Measurements from ENCODE around the gene RNPEPL1.

Gene RNPEPL1

DNA sequence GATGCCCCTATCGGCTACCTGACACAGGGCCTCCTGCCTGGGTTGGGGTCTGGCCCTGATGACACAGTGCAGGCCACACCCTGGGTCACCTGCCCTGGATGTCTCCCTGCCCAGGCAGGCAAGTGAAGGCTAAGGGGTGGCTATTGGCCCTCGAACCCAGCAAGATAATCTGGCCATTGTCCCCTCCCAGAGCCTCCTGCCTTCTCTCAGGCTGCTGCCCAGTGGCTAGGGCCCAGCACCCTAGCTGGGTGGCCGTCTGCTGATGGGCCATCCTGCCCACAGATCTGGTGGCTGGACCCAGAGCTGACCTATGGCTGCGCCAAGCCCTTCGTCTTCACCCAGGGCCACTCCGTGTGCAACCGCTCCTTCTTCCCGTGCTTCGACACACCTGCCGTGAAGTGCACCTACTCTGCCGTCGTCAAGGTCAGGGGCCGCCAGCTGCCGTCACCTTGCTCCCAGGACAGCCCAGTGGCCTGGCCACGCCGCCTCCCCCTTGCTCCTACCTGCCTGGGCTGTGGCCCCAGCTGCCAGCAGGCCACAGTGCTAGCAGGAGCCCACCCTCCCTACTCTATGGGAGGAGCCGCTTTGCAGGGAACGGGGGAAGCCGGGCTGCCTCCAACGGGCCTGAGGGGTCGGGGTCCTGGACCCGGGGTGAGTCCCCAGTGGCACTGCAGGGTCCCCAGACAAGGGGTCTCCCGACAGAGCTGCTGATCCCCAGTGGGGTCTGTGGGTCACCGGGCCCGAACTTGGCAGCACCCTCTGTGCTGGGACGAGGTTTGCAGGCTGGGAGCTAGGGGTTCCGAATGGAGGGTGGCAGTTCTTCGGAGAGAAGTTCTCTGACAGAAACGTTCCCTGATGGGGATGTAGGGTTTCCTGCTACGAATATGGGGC is 4.1 kb downstream of the RNPEPL1 start:
- ATAC-seq (replicated peaks): no peak
- peak overlapping the region in 1 of 2 donors; percentile 86 for H3K4me3 Mint-ChIP-seq

DNA sequence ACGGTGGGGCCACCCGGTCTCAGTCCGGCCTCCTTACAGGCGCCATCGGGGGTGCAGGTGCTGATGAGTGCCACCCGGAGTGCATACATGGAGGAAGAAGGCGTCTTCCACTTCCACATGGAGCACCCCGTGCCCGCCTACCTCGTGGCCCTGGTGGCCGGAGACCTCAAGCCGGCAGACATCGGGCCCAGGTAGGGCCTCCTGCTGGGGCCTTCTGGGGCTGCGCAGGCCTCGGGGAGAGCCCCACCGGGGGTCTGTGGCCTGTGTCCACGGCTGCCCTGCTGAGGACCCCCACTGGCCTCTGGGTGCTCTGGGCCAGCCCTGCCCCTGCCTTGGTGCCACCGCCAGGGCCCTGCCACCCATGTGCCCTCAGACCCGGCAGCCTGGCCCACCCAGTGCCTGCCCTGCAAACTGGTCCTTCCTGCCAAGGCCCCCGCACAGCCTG is 4.8 kb downstream of the RNPEPL1 start:
- H3K9me3 Mint-ChIP-seq: no peaks in the 10 kb centered on the region
- no peak overlapping the region for H3K4me3 Mint-ChIP-seq
- no peaks in the 10 kb centered on the region for H3K27me3 Mint-ChIP-seq
- peaks cover 15% of the 10 kb centered on the region for H3K36me3 Mint-ChIP-seq (ENCODE audit: insufficient read depth)
- DNase-seq (no peak), ATAC-seq (replicated peaks) (no peak)
- H3K27ac Mint-ChIP-seq: no peak overlapping the region
- peaks cover 26 to 30% of the 10 kb centered on the region in 2 donors for H3K4me1 Mint-ChIP-seq (ENCODE audit: low read depth in 2 of 2)

More for the DNA sequence above, 4.1 kb downstream of the RNPEPL1 start:
- Mint-ChIP-seq H3K9me3 (no peaks in the 10 kb centered on the region), H3K36me3 (ENCODE audit: insufficient read depth) (peaks cover 16% of the 10 kb centered on the region), H3K27ac (peak overlapping the region; percentile 25 to 41), H3K27me3 (no peaks in the 10 kb centered on the region), H3K4me1 (ENCODE audit: low read depth in 2 of 2) (peaks cover 32 to 35% of the 10 kb centered on the region in 2 donors)
- DNase-seq: no peak

DNA sequence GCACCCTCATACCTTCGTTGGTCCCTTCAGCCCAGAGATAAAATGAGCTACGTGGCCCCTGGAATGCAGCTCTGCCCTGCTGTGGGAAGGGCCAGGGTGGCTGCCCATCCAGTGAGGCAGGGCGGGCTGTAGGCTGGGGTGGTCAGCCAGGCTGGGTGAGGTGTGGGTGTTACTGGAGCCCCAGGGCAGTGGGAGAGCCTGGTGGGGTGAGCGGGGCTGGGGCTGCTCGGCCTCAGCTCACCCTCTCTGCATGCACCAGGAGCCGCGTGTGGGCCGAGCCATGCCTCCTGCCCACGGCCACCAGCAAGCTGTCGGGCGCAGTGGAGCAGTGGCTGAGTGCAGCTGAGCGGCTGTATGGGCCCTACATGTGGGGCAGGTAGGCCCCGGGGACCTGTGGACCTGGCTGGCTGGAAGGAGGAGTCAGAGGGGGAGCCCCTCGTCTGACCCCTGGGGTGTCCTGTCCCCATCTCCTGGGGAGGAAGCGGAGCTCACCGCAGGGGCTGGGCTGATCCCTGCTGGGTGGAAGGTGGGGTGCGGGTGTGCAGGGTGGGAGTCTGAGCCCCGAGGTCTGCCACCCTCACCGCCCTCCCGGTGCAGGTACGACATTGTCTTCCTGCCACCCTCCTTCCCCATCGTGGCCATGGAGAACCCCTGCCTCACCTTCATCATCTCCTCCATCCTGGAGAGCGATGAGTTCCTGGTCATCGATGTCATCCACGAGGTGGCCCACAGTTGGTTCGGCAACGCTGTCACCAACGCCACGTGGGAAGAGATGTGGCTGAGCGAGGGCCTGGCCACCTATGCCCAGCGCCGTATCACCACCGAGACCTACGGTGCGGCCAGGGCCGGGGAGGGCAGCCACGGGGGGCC is 5.5 kb downstream of the RNPEPL1 start:
- no peak for ATAC-seq (replicated peaks)
- no peaks in the 10 kb centered on the region for H3K9me3 Mint-ChIP-seq
- peaks cover 30 to 31% of the 10 kb centered on the region in 2 donors for H3K4me1 Mint-ChIP-seq (ENCODE audit: low read depth in 2 of 2)
- H3K4me3 Mint-ChIP-seq: no peak overlapping the region
- no peaks in the 10 kb centered on the region for H3K27me3 Mint-ChIP-seq
- no peak for DNase-seq
- peaks cover 21% of the 10 kb centered on the region for H3K36me3 Mint-ChIP-seq (ENCODE audit: insufficient read depth)
- no peak overlapping the region for H3K27ac Mint-ChIP-seq

DNA sequence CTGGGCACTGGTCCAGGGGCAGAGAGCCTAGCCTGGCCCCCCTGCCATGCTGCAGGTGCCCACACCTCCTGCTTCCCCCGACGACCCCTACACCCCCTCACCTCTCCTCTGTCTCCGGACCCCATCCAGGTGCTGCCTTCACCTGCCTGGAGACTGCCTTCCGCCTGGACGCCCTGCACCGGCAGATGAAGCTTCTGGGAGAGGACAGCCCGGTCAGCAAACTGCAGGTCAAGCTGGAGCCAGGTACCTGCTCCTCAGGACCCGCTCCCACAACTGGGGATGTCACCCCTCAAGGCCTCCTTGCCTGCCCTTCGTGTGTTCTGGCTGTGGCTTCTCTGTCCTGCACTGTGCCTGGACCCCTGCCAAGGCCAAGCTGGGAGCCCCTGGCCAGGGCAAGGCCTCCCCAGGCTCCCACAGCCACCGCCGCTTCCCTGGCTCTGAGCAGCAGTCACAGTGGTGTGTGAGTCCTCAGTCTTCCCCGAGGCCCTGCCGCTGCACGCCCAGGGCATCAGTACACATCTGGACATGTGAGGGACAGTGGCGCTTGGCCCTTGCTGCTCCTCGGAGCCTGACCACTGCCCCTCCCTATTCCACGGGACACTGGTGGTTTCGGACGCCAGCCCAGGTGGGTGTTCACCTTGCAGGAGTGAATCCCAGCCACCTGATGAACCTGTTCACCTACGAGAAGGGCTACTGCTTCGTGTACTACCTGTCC is 6.3 kb downstream of the RNPEPL1 start:
- no peaks in the 10 kb centered on the region for H3K9me3 Mint-ChIP-seq
- peaks cover 21% of the 10 kb centered on the region for H3K36me3 Mint-ChIP-seq (ENCODE audit: insufficient read depth)
- no peak overlapping the region for H3K4me3 Mint-ChIP-seq
- H3K27ac Mint-ChIP-seq: peak overlapping the region in 1 of 2 donors; percentile 80
- peaks cover 33 to 34% of the 10 kb centered on the region in 2 donors for H3K4me1 Mint-ChIP-seq (ENCODE audit: low read depth in 2 of 2)
- ATAC-seq (replicated peaks): no peak
- no peak for DNase-seq
- H3K27me3 Mint-ChIP-seq: no peaks in the 10 kb centered on the region

DNA sequence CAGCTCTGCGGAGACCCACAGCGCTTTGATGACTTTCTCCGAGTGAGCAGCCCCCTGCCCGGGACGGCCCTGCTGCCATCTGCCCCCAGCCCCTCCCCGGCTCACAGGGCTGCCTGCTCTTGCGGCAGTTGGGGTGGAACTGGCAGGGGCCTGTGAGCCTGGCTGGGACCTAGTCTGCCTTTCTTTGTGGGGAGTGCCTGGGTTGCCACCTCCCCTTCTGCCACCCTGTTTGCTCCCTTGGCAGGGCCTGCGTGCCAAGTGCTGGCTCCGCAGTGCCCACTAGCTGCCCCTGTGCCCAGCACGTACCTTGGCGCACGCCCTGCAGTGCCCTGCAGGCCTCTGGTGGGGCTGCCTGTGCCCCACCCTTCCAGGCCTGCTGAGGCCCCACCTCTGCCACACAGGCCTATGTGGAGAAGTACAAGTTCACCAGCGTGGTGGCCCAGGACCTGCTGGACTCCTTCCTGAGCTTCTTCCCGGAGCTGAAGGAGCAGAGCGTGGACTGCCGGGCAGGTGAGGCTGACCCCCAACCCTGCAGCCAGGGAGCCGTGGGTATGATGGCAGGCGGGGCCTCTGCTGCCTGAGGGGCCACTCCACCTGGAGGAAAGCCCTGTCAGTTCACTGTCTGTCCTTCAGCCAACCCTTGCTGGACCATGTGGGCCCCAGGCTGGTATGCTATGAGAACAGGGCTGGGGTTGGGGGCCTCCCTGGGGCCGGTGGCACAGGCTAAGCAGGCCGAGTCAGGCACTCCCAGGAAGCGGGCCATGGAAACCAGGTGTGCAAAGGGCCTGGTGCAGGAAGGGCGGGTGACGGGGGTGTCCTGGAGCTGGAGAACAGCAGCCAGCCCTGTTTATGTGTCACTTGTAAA is 7.0 kb downstream of the RNPEPL1 start:
- Mint-ChIP-seq H3K9me3 (no peaks in the 10 kb centered on the region), H3K36me3 (ENCODE audit: insufficient read depth) (peaks cover 21% of the 10 kb centered on the region), H3K27ac (peak overlapping the region in 1 of 2 donors; percentile 80), H3K27me3 (no peaks in the 10 kb centered on the region), H3K4me1 (ENCODE audit: low read depth in 2 of 2) (peaks cover 35% of the 10 kb centered on the region in 2 donors), H3K4me3 (no peak overlapping the region)
- no peak for DNase-seq
- no peak for ATAC-seq (replicated peaks)

DNA sequence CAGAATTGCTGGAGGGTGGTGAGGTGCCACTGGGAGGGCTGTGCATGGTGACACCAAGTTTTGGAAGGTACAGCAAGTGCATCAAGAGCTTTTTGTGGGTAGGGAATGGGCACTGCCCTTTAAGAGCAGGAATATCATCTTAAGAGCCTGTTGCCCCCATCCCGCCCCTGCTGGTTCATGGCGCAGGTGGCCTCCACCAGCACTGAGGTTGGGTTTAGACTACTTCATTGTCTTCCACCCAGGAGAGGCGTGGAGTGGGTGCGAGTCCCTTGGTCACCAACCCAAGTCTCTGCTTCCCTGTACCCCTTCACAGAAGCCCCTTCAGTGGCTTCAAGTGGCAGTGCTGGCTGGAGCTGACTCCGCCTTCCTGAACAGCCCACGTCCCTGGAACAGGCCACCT is 7.8 kb downstream of the RNPEPL1 start:
- no peak for DNase-seq
- Mint-ChIP-seq H3K4me1 (ENCODE audit: low read depth in 2 of 2) (peaks cover 29 to 33% of the 10 kb centered on the region in 2 donors), H3K9me3 (no peaks in the 10 kb centered on the region), H3K27me3 (no peaks in the 10 kb centered on the region), H3K27ac (no peak overlapping the region), H3K36me3 (ENCODE audit: insufficient read depth) (peaks cover 16% of the 10 kb centered on the region), H3K4me3 (no peak overlapping the region)
- ATAC-seq (replicated peaks): no peak

DNA sequence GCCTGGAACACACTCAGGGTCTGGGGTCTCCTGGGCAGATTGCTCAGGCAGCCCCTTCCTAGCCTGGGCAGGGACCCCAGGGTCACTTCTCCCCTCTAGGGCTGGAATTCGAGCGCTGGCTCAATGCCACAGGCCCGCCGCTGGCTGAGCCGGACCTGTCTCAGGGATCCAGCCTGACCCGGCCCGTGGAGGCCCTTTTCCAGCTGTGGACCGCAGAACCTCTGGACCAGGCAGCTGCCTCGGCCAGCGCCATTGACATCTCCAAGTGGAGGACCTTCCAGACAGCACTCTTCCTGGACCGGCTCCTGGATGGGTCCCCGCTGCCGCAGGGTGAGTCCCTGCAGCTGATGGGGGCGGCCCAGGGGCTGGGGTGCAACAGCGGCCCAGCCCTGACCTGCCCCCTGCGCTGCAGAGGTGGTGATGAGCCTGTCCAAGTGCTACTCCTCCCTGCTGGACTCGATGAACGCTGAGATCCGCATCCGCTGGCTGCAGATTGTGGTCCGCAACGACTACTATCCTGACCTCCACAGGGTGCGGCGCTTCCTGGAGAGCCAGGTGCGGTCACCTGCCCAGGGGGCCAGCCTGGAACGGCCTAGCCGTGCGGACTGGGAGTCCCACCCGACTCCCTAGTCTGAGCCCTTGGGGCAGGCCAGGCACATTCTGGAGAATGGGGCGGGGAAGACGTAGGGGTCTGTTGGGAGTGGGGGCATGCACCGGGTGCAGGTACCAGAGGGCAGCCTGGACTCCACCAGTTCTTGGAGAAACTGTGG is 8.3 kb downstream of the RNPEPL1 start:
- ATAC-seq (replicated peaks): no peak

DNA sequence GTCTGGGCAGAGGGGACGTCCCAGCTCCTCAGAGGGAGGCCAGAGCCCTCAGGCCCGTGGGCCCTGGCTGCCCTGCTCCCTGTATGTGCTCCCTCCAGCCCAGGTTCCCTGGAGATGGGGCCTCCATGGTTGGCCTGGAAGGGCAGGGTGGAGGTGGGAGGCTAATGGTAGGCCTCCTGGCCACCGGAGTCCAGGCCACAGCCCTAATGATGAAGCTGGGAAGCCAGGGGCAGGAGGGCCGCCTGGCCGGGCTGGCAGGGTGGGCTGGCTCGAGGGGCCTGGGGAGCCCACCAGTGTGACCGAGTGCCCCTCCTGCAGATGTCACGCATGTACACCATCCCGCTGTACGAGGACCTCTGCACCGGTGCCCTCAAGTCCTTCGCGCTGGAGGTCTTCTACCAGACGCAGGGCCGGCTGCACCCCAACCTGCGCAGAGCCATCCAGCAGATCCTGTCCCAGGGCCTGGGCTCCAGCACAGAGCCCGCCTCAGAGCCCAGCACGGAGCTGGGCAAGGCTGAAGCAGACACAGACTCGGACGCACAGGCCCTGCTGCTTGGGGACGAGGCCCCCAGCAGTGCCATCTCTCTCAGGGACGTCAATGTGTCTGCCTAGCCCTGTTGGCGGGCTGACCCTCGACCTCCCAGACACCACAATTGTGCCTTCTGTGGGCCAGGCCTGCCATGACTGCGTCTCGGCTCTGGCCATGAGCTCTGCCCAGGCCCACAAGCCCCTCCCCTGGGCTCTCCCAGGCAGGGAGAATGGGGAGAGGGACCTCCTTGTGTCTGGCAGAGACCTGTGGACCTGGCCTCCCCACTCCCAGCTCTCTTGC is 9.2 kb downstream of the RNPEPL1 start:
- ATAC-seq (replicated peaks): no peak
- Mint-ChIP-seq H3K4me1 (ENCODE audit: low read depth in 2 of 2) (peaks cover 22 to 24% of the 10 kb centered on the region in 2 donors), H3K36me3 (ENCODE audit: insufficient read depth) (peaks cover 16% of the 10 kb centered on the region), H3K27ac (peak overlapping the region in 1 of 2 donors; percentile 87), H3K27me3 (no peaks in the 10 kb centered on the region), H3K4me3 (no peak overlapping the region), H3K9me3 (no peaks in the 10 kb centered on the region)
- DNase-seq: no peak

More for the DNA sequence above, 8.3 kb downstream of the RNPEPL1 start:
- no peak overlapping the region for H3K4me3 Mint-ChIP-seq
- H3K4me1 Mint-ChIP-seq (ENCODE audit: low read depth in 2 of 2): peaks cover 25 to 28% of the 10 kb centered on the region in 2 donors
- H3K27ac Mint-ChIP-seq: peak overlapping the region in 1 of 2 donors; percentile 55
- H3K27me3 Mint-ChIP-seq: no peaks in the 10 kb centered on the region
- H3K36me3 Mint-ChIP-seq (ENCODE audit: insufficient read depth): peaks cover 13% of the 10 kb centered on the region
- no peaks in the 10 kb centered on the region for H3K9me3 Mint-ChIP-seq
- DNase-seq: no peak

DNA sequence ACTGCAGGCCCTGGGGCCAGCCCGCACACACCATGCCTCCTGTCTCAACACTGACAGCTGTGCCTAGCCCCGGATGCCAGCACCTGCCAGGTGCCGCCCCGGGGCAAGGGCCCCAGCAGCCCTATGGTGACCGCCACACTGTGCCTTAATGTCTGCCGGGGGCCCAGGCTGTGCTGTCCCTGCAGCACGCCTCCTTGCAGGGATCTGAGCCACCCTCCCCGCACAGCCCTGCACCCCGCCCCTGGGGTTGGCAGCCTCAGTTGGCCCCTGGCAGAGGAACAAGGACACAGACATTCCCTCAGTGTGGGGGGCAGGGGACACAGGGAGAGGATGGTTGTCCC is 9.8 kb downstream of the RNPEPL1 start:
- DNase-seq (no peak), ATAC-seq (replicated peaks) (no peak)
- no peaks in the 10 kb centered on the region for H3K9me3 Mint-ChIP-seq
- H3K27ac Mint-ChIP-seq: peak overlapping the region in 1 of 2 donors; percentile 87
- peaks cover 24 to 27% of the 10 kb centered on the region in 2 donors for H3K4me1 Mint-ChIP-seq (ENCODE audit: low read depth in 2 of 2)
- H3K27me3 Mint-ChIP-seq: no peaks in the 10 kb centered on the region
- H3K4me3 Mint-ChIP-seq: no peak overlapping the region
- peaks cover 16% of the 10 kb centered on the region for H3K36me3 Mint-ChIP-seq (ENCODE audit: insufficient read depth)

DNA sequence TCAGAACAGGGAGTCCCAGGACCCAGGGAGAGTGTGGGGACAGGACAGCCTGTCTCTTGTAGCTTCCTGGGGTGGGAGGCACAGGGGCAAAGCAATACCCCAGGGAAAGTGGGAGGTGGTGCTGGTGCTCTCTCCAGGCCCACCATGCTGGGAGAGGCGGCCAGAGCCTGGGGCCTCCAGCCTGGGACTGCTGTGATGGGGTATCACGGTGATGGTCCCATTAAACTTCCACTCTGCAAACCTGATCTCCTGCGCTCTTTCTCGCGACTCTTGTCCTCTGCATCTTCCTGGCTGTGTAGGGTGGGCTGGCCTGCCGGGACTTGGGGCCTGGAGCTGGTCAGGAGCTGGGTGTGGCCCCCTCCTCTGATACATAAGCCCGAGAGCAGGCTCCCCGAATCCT is 10.2 kb downstream of the RNPEPL1 start:
- H3K36me3 Mint-ChIP-seq (ENCODE audit: insufficient read depth): peaks cover 16% of the 10 kb centered on the region

DNA sequence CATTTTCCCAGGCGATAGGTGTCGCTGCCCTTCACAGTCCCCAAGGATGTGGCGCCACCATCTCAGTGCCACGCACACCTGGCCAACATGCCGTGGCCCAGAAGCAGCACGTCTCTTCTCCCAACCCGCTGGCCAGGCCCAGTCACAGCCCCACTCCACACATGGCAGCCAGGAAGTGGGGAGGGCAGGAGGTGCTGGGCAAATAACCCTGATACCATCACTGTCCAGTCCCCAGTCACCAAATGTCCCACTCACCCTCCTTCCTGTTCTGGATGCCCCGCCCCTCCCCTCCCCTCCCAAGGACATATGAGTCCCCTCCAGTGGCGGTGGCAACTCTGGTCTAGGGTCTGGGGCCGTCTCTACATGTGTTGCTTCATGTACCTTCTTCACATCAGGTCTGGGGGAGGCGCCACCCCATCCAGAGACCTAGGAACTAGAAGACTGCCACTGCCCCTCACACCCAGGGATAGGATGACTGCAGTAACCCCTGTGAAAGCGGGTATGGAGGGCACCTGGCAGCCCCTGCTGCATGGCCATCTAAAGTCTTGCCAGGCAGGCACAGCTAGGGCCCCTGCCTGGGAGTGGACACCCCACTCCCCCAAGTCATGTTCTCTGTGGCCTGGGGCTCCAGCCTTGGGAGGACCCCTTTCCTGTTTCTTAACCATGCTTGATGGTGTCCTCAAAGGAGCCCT is 10.9 kb downstream of the RNPEPL1 start:
- H3K27me3 Mint-ChIP-seq: no peaks in the 10 kb centered on the region
- no peak for DNase-seq
- peak overlapping the region; percentile 62 to 69 for H3K4me3 Mint-ChIP-seq
- no peak for ATAC-seq (replicated peaks)
- H3K4me1 Mint-ChIP-seq (ENCODE audit: low read depth in 2 of 2): peaks cover 24 to 27% of the 10 kb centered on the region in 2 donors
- peaks cover 16% of the 10 kb centered on the region for H3K36me3 Mint-ChIP-seq (ENCODE audit: insufficient read depth)
- H3K9me3 Mint-ChIP-seq: no peaks in the 10 kb centered on the region
- peak overlapping the region; percentile 78 to 87 for H3K27ac Mint-ChIP-seq

More for the DNA sequence above, 10.2 kb downstream of the RNPEPL1 start:
- ATAC-seq (replicated peaks) (no peak), DNase-seq (no peak)
- no peaks in the 10 kb centered on the region for H3K27me3 Mint-ChIP-seq
- H3K9me3 Mint-ChIP-seq: no peaks in the 10 kb centered on the region
- H3K27ac Mint-ChIP-seq: peak overlapping the region; percentile 44 to 87
- H3K4me1 Mint-ChIP-seq (ENCODE audit: low read depth in 2 of 2): peaks cover 24 to 27% of the 10 kb centered on the region in 2 donors
- no peak overlapping the region for H3K4me3 Mint-ChIP-seq

Data from effector memory CD8-positive, alpha-beta T cell (primary cell).